Stimulated activated CD8-positive, alpha-beta memory T cell treated with anti-CD3 and anti-CD28 coated beads, Interleukin-2, amount 100 ng/mL, for 48 hours (primary cell): Measurements from ENCODE around the gene PCNT.
"Not testable (repeated sequence)": the region's sequence is repeated elsewhere in the genome, so short reads cannot be mapped to it uniquely, and the experiment has no call there.

Experiments
- DNase-seq, 2 donors: peaks; one replicate each; pipeline ENCODE4 v3.0.0-alpha.2; 2020; ENCODE audit warnings: low read depth in 2 of 2

Gene PCNT

DNA sequence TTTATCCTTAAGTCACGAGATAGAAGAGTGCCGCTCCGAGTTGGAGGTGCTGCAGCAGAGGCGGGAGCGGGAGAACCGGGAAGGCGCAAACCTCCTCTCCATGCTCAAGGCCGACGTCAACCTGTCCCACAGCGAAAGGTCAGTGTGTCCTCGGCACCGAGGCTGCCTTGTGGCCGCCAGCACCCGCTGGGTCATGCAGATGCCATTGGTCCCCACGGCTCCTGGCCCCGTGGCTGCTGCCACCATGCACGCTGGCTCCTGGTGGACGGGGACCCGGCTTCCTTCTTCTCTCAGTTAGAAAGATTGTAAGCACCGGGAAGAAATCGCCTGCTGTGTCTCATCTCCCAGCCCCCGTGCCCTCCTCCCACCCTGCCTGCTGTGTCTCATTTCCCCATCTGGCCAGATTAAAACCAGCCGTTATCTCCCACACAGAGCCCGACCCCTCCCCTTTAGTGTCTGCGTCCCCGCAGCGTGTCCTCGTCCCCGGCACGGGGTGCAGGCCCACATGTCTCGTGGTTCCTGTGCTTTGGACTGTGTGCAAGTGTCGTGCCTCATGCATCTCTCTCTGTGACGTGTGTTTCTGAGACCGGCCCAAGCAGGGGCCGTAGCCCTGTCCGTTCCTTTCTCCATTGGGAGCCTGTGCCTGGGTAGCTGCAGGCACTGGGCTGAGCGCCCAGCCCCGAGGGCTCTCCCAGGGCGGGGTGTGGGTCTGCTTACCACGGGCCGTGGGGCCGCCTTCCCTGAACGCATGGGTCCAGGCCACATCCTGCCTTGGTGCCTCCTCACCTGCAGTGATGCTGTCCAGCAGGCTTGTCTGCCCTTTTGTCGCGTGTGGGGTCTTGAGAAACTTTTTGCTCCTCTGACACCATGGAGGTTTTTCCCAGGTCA is 62.1 kb downstream of the PCNT start:
- DNase-seq = no peak

DNA sequence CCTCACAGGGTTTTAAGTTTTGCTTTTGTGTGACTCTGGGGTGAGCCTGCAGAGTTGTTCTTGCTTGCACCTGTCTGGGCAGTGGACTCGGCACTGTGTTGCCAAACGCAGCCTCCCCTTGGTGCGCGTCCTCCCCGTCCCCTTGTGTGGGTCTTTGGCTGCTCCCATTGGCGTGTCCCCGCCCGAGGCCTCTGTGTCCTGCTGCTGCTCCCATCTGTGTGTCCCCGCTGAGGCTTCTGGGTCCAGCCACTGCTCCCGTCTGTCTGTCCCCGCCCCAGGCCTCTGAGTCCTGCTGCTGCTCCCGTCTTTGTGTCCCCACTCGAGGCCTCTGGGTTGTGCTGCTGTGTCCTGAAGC is 62.8 kb downstream of the PCNT start:
- DNase-seq = no peak

- DNase-seq = no peak
These were observed 64.4 kb downstream of the PCNT start for GRCh38 chr21:46388206-46388880.

GRCh38 chr21:46388896-46389295 is 64.9 kb downstream of the PCNT start:
- DNase-seq = no peak

DNA sequence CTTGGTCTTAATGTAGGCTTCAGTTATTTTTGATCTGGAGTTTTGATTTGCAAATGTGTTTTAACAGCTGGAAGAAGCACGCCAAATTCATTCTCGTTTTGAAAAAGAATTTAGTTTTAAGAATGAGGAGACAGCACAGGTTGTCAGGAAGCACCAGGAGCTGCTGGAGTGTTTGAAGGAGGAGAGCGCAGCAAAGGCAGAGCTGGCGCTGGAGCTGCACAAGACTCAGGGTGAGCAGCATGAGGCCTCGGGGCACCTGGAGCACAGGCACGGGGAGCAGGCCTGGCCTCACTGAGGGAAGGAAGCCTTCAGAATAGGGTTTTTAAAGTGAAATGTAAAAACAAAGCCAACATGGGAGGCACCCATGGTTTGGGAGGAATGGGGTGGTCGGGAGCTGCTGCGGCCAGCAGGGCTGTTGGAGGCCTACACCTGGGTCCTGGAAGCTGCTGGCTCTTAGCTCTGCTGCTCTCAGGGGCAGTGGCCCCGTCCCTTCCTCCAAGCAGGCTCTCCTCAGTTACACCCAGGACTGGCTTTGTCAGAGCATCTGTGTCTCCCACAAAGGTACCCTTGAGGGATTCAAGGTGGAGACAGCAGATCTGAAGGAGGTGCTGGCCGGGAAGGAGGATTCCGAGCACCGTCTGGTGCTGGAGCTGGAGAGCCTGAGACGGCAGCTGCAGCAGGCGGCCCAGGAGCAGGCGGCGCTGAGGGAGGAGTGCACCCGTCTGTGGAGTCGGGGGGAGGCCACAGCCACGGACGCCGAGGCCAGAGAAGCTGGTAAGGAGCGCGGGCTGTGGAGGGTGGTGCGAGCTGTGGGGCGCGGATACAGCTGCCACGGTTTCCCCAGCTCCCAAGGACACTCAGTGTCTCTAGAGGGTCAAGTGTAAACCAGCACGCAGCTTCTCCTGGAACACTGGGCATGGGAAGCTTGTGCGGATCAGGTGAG is 66.9 kb downstream of the PCNT start:
- no peak for DNase-seq

DNA sequence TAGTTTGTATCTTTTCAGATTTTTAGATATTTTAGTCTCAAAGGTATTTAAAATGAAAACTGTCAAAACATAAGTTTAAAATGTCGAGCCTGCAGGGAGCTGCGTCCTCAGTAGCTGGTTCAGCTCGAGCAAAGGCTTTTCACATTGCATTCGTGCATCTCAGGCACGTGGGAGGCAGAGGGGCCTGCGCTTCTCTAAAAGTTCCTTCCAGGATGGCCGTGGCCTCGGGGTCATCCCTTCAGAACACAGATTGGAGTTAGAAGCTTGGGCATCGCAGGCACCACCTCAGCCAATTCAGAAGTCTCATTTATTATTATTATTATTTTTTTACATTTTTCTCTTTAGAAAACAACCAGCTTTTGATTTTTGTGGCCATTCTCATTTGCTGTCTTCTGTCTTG is 67.8 kb downstream of the PCNT start:
- DNase-seq = no peak

GRCh38 chr21:46392921-46393320 is 69.0 kb downstream of the PCNT start:
- no peak for DNase-seq

DNA sequence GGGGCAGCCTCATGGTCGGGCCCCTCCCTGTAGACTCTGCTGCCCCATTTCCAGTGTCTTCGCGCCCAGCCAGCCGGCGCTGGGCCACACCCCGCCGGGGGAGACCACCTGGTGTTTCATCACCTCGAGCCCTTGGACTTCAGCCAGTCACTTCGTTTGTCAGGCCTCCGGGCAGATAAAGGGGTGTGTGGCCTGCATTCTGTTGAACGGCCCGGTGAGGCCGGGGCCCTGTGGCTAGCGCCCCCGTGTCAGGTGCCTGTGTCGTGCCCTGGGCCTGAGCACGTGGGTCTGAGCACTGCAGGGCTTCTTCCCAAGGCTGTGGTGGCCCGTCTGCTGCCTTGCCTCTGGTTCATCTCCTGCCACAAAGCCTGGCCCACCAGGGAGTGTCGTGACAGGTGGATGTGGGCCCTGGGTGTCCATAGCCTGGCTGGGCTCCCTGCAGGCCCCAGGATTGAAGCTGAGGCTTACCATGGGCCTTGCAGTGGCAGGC is 69.5 kb downstream of the PCNT start:
- DNase-seq = no peak

GRCh38 chr21:46393941-46394594 is 70.1 kb downstream of the PCNT start:
- DNase-seq = no peak

DNA sequence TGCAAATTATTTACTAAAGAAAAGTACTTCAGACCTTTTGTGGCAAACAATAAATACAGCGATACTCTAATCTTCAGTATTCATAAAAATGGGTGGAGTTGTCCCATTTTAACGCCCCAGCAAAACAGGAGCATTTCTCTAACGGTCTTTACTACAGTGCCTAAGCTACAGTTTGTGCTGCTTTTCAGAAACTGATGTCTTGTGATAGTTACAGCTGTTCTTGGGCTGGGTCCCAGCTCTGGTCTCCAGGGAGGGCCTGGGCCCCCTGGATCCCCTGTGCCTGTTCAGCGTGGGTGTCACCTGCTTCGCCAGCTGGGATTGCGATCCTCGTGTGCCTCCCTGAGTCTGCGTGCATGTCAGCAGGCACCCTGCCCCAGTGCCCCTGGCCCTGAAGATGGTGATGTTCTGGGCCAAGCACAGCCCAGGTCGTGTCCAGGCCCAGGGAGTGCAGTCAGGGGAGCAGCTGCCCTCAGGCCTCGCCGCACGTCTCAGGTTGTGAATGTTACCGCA is 70.7 kb downstream of the PCNT start:
- DNase-seq = no peak

GRCh38 chr21:46397211-46397905 is 73.4 kb downstream of the PCNT start:
- no peak for DNase-seq

DNA sequence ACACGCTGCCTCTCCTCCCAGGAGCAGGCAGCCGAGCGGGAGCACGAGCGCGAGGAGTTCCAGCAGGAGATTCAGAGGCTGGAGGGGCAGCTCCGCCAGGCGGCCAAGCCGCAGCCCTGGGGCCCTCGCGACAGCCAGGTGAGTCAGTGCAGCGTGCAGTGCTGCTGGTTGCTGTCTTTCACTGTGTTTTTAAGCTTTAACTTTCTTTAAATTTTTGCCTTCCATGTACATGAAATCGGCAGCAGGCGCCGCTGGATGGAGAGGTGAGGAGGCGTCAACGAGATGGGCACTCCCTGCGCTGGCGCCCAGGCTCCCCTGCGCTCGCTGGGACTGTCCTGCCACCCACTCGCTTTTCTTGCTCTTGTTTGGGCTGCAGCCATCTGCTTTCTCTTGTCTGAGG is 74.0 kb downstream of the PCNT start:
- no peak for DNase-seq

DNA sequence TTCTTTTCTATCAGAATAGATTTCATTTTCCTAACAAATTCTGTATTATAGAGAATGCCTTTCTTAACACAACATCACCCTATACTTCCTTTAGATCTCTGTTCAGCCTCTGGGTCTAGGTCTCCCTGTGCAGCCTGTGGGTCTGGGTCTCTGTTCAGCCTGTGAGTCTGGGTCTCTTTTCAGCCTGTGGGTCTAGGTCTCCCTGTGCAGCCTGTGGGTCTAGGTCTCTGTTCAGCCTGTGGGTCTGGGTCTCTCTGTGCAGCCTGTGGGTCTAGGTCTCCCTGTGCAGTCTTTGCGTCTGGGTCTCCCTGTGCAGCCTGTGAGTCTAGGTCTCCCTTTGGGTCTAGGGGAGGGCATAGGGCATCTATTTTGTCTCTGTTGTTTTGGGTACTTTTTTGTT is 75.2 kb downstream of the PCNT start:
- no peak for DNase-seq

GRCh38 chr21:46399686-46400085 is 75.7 kb downstream of the PCNT start:
- no peak for DNase-seq

DNA sequence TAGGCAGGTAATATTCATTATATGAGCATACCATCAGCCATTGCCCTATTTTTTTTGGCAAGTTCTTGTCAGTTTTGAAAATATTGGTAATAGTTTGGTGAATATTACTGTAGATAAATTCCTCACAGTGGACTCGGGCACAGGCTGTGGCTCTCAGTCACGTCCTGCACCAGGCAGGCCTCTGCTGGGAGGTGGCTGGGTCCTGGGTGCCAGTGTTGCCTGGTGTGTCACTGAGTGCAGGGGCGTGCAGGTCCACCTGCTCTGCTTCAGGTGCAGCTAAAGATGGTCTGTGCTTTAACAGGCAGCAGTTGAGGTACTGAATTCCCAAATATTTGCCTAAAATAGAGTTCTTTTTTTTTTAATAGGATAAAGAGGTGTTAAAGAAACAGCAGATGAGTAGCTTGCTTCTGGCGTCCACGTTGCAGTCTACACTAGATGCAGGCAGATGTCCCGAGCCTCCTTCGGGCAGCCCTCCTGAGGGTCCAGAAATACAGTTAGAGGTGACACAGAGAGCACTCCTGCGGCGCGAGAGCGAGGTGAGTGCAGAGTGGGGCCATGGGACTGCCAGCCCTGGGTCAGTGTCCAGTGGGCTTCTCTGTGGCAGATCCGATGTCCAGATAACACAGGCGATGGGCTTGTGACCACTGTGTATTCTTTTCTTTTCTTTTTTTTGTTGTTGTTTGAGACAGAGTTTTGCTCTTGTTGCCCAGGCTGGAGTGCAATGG is 77.4 kb downstream of the PCNT start:
- no peak for DNase-seq

GRCh38 chr21:46402421-46402820 is 78.5 kb downstream of the PCNT start:
- DNase-seq = no peak

GRCh38 chr21:46403234-46403811 is 79.4 kb downstream of the PCNT start:
- DNase-seq = not testable (repeated sequence)

DNA sequence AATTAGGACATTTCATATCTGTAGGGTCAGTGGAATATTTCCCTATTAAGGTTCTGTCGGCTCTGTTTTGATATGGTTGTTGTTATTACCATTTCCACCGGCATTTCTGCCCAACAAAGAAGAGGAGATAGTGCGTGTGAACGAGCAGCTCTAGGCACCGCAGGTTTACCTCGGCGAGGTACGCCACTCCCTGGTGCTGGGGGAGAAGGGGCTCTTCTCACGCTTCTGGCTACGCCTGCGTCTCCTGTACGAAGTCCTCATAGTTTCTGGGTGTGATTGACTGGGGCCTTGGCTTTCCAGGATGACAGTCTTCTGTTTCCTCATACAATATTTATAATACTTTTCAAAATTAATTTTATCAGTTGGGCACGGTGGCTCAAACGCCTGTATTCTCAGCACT is 80.3 kb downstream of the PCNT start:
- no peak for DNase-seq

DNA sequence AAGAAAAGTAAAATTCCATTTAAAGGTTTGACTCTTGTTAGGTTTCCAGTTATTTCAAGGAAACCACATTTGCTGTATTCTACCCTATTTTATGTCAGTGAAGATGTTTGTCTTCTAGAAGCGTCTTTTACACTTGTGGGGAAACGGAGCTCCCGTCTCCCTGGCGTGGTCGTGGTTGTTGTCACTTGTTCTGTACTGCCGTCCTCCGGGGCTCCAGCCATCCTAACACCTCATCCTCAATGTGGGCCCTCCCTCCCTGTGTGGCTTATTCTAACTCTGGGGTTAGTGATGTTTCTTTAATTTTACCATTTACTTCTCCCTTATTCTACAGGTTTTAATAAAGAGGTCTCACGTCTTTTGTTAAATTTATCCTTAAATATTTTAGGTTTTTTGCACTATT is 82.0 kb downstream of the PCNT start:
- DNase-seq = no peak
